C4-2B (cell line): Measurements from ENCODE around the gene ZNF804B.

Source experiments
- ZFX ChIP-seq: fragments of 450-650 bp; IDR thresholded peaks from 2 replicates; pipeline ENCODE4 v1.6.1; 2017
- TF ChIP-seq, protein P1 (sequence below): fragments of 450-650 bp; conservative IDR thresholded peaks from 2 replicates; pipeline ENCODE4 v1.5.1; 2017; ENCODE audit warnings: mild to moderate bottlenecking

DNA sequence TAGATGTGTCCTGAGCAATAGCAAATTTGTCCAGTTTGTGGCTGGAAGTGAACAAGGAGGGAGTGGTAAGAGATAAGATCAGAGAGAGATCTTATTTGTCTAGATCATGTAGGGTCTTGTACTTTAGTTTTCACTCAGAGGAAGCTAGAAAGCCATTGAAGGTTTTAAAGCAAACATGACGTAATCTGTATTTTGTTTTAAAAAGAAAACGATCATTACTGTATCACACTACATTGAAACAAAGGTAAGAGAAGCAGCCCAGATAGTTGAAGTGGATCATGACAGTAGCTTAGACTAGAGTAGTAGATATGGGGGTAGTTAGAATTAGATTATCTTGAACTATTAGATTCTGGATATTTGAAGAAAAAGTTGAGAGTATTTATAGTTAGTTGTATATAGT is 23.6 kb upstream of the ZNF804B start:
- TF ChIP-seq, protein P1, sequence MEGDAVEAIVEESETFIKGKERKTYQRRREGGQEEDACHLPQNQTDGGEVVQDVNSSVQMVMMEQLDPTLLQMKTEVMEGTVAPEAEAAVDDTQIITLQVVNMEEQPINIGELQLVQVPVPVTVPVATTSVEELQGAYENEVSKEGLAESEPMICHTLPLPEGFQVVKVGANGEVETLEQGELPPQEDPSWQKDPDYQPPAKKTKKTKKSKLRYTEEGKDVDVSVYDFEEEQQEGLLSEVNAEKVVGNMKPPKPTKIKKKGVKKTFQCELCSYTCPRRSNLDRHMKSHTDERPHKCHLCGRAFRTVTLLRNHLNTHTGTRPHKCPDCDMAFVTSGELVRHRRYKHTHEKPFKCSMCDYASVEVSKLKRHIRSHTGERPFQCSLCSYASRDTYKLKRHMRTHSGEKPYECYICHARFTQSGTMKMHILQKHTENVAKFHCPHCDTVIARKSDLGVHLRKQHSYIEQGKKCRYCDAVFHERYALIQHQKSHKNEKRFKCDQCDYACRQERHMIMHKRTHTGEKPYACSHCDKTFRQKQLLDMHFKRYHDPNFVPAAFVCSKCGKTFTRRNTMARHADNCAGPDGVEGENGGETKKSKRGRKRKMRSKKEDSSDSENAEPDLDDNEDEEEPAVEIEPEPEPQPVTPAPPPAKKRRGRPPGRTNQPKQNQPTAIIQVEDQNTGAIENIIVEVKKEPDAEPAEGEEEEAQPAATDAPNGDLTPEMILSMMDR: no peak
- no peak for TF ChIP-seq ZFX
